Neural progenitor cell (in vitro differentiated cells): ENCODE results near the gene MATR3. TPM values are rescaled to one million over a fixed set of nuclear protein-coding genes. Genes with fewer than 3 reads are reported as not detected.
"Not testable (repeated sequence)": the region's sequence is repeated elsewhere in the genome, so short reads cannot be mapped to it uniquely, and the experiment has no call there.

Experiments used
- DNase-seq: peaks from one replicate; pipeline ENCODE4 v3.0.0-alpha.2; 2016; ENCODE audit warnings: low spot score
- H2AFZ ChIP-seq: fragments of 200-600 bp; sonication (generic); replicated peaks from 2 replicates; pipeline ENCODE4 v1.6.1; 2016; ENCODE audit warnings: antibody characterized with exemption
- H3F3A ChIP-seq: fragments of 200-600 bp; sonication (generic); 2 replicates; pipeline ENCODE4 v1.6.1; 2016; ENCODE audit warnings: antibody characterized with exemption, low read depth
- H3K27ac ChIP-seq: fragments of 200-600 bp; sonication (generic); 2 replicates; pipeline ENCODE4 v1.5.1; 2016; ENCODE audit warnings: mild to moderate bottlenecking
- H3K27me3 ChIP-seq: fragments of 200-600 bp; sonication (generic); 2 replicates; pipeline ENCODE4 v1.6.1; 2016; ENCODE audit warnings: mild to moderate bottlenecking, moderate library complexity
- H3K36me3 ChIP-seq: fragments of 200-600 bp; sonication (generic); 2 replicates; pipeline ENCODE4 v1.5.1; 2016
- H3K4me1 ChIP-seq: fragments of 200-600 bp; sonication (generic); 2 replicates; pipeline ENCODE4 v1.6.1; 2016; ENCODE audit warnings: mixed run types
- H3K4me2 ChIP-seq: fragments of 200-600 bp; sonication (generic); 2 replicates; pipeline ENCODE4 v1.6.1; 2016
- H3K4me3 ChIP-seq: fragments of 200-600 bp; sonication (generic); 2 replicates; pipeline ENCODE4 v1.5.1; 2016
- H3K79me2 ChIP-seq: fragments of 200-600 bp; sonication (generic); 2 replicates; pipeline ENCODE4 v1.6.1; 2016; ENCODE audit warnings: low read depth
- H3K9ac ChIP-seq: fragments of 200-600 bp; sonication (generic); 2 replicates; pipeline ENCODE4 v1.6.1; 2016
- H3K9me3 ChIP-seq: fragments of 200-600 bp; sonication (generic); 2 replicates; pipeline ENCODE4 v1.5.1; 2016; ENCODE audit warnings: low read depth
- H4K20me1 ChIP-seq: fragments of 200-600 bp; sonication (generic); 2 replicates; pipeline ENCODE4 v1.6.1; 2016; ENCODE audit warnings: low read depth
- H3K27ac Mint-ChIP-seq: 3 replicates; pipeline ENCODE4 v1.8.0; 2021; ENCODE audit warnings: mixed read lengths
- H3K27me3 Mint-ChIP-seq: 2 replicates; pipeline ENCODE4 v1.8.0; 2022; ENCODE audit warnings: low read depth, mild to moderate bottlenecking, inconsistent platforms, moderate library complexity, mixed read lengths; ENCODE audit not compliant: insufficient read depth
- H3K36me3 Mint-ChIP-seq: 3 replicates; pipeline ENCODE4 v1.8.0; 2021; ENCODE audit warnings: mixed read lengths
- H3K4me1 Mint-ChIP-seq: 3 replicates; pipeline ENCODE4 v1.8.0; 2021; ENCODE audit warnings: mixed read lengths
- H3K4me3 Mint-ChIP-seq: 3 replicates; pipeline ENCODE4 v1.8.0; 2021; ENCODE audit warnings: mild to moderate bottlenecking, moderate library complexity, mixed read lengths
- H3K9me3 Mint-ChIP-seq: 3 replicates; pipeline ENCODE4 v1.8.0; 2020; ENCODE audit warnings: mixed read lengths
- EZH2 ChIP-seq: fragments of 200-600 bp; sonication (generic); IDR thresholded peaks from 2 replicates; pipeline ENCODE4 v1.6.1; 2017; ENCODE audit warnings: antibody characterized with exemption, mild to moderate bottlenecking, moderate library complexity
- EZH2phosphoT487 ChIP-seq: fragments of 200-600 bp; sonication (generic); IDR thresholded peaks from 2 replicates; pipeline ENCODE4 v1.6.1; 2017; ENCODE audit warnings: antibody characterized with exemption
- total RNA-seq: library from RNA; depleted of rRNA; stranded (reverse); fragments of >200 nt; gene quantifications from 2 replicates; pipeline ENCODE4 v1.2.3, GENCODE V29; 2015; ENCODE audit warnings: low replicate concordance
- TF ChIP-seq, protein P1 (sequence below): fragments of 200-600 bp; sonication (generic); IDR thresholded peaks from 2 replicates; pipeline ENCODE4 v1.5.1; 2017; ENCODE audit warnings: antibody characterized with exemption, mild to moderate bottlenecking

MATR3 gene
- total RNA-seq, 1 donor from 2014 or later, result 1,185 TPM

DNA sequence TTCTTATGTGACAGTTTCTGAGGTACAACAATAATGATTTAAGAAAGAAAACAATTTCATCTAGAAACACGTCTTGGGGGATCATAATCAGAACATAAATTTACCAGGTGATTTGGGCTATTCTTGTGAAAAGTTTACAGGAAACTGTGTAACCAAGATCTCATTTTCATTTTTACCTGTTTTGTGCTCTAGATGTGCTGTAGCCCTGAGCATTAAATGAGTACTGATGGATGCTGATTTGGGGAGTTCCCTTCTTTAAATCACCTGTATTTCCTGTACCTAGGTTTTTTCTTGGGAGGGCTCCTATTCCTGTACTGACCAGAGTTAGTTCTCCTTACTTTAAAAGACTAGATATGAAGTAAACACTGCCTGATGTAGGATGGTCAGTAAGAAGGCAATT lies 12.7 kb downstream of the MATR3 start:
- H3K27ac ChIP-seq, result peak overlapping the region; percentile 21
- H3K79me2 ChIP-seq, result peaks cover 100% of the 10 kb centered on the region
- peaks cover 50% of the 10 kb centered on the region for H3F3A ChIP-seq
- no peak for DNase-seq
- H3K4me3 ChIP-seq, result no peak overlapping the region
- peaks cover 19% of the 10 kb centered on the region for H3K4me1 Mint-ChIP-seq
- H3K9ac ChIP-seq, result no peak overlapping the region
- H2AFZ ChIP-seq, result no peak overlapping the region
- TF ChIP-seq EZH2, result no peak
- TF ChIP-seq, protein P1, sequence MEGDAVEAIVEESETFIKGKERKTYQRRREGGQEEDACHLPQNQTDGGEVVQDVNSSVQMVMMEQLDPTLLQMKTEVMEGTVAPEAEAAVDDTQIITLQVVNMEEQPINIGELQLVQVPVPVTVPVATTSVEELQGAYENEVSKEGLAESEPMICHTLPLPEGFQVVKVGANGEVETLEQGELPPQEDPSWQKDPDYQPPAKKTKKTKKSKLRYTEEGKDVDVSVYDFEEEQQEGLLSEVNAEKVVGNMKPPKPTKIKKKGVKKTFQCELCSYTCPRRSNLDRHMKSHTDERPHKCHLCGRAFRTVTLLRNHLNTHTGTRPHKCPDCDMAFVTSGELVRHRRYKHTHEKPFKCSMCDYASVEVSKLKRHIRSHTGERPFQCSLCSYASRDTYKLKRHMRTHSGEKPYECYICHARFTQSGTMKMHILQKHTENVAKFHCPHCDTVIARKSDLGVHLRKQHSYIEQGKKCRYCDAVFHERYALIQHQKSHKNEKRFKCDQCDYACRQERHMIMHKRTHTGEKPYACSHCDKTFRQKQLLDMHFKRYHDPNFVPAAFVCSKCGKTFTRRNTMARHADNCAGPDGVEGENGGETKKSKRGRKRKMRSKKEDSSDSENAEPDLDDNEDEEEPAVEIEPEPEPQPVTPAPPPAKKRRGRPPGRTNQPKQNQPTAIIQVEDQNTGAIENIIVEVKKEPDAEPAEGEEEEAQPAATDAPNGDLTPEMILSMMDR, result no peak
- no peak for TF ChIP-seq EZH2phosphoT487
- H3K27me3 ChIP-seq, result no peaks in the 10 kb centered on the region
- no peak overlapping the region for H3K27ac Mint-ChIP-seq
- H3K9me3 ChIP-seq, result no peaks in the 10 kb centered on the region
- no peak overlapping the region for H3K4me3 Mint-ChIP-seq
- no peaks in the 10 kb centered on the region for H3K36me3 ChIP-seq
- peaks cover 33% of the 10 kb centered on the region for H3K36me3 Mint-ChIP-seq
- H3K4me1 ChIP-seq, result peaks cover 51% of the 10 kb centered on the region
- peaks cover 2% of the 10 kb centered on the region for H3K9me3 Mint-ChIP-seq
- peaks cover 5% of the 10 kb centered on the region for H3K27me3 Mint-ChIP-seq
- H3K4me2 ChIP-seq, result no peak overlapping the region
- H4K20me1 ChIP-seq, result peaks cover 100% of the 10 kb centered on the region

DNA sequence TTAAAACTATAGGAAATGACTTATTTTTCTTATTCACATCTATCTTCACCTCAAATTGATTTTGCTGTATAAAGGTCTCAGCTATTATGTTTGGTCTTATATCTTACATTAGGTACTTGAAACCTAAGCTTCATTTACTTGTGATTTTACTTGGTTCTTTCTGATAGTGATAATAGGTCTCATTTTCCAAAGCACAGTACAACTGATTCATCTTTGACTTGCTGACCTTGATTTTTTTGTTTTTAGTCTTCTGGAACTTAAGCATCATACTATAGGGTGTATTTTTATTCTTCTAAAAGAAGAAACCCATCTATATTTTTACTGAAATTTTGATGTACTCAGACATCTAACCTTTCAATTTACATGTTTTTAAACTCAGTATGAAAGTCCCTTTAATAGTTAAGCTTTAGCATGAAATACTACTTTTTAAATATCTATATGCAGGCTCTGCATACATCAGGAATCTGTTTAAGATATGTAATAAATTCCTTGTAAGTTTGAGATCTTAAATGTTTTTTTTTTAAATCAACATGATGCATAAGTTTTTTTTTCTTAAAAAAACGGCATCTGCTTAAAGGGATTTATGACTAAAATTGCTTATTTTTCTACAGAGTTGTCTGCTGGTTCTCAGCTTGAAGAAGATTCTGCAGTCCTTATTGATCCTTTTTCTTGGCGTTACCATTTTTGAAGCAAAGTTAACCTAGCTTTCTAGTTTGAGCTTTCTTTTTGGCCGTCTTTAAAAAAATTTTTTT lies 13.3 kb downstream of the MATR3 start:
- peaks cover 5% of the 10 kb centered on the region for H3K27me3 Mint-ChIP-seq
- H3K9me3 ChIP-seq, result no peaks in the 10 kb centered on the region
- H3K4me3 ChIP-seq, result no peak overlapping the region
- no peak overlapping the region for H3K27ac ChIP-seq
- no peaks in the 10 kb centered on the region for H3K27me3 ChIP-seq
- H3K36me3 Mint-ChIP-seq, result peaks cover 28% of the 10 kb centered on the region
- peaks cover 56% of the 10 kb centered on the region for H3K4me1 ChIP-seq
- peaks cover 21% of the 10 kb centered on the region for H3K4me1 Mint-ChIP-seq
- H3F3A ChIP-seq, result peaks cover 53% of the 10 kb centered on the region
- peaks cover 100% of the 10 kb centered on the region for H4K20me1 ChIP-seq
- no peak for DNase-seq
- no peak overlapping the region for H3K9ac ChIP-seq
- no peak overlapping the region for H3K4me2 ChIP-seq
- H3K36me3 ChIP-seq, result no peaks in the 10 kb centered on the region
- no peak overlapping the region for H3K27ac Mint-ChIP-seq
- H3K79me2 ChIP-seq, result peaks cover 100% of the 10 kb centered on the region
- no peak overlapping the region for H2AFZ ChIP-seq
- H3K9me3 Mint-ChIP-seq, result peaks cover 2% of the 10 kb centered on the region
- H3K4me3 Mint-ChIP-seq, result no peak overlapping the region
- TF ChIP-seq EZH2phosphoT487 (no peak), EZH2 (no peak)
- TF ChIP-seq, protein P1, result no peak

DNA sequence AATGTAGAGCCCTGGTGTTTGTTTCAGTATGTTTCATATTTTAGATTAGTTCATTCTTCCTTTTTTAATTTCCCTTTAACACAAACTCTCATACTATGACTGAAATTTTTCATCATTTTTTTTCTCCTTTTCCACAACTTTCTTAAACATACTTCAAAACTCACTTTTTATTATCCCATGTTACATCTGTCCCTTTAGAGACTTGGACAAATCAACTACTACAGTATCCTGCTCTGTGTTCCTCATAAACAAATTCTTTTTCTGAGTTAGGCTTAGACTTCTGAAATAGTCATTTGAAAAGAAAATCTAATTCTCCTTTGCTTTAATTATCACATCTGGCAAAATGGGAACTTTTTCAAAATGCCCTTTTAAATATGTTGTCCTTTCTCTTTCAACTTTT lies 15.3 kb downstream of the MATR3 start:
- Histone ChIP-seq H3K4me3 (no peak overlapping the region), H3K9ac (no peak overlapping the region), H3K27me3 (no peaks in the 10 kb centered on the region), H4K20me1 (peaks cover 100% of the 10 kb centered on the region), H3F3A (peaks cover 57% of the 10 kb centered on the region), H3K4me1 (peaks cover 64% of the 10 kb centered on the region), H3K4me2 (peak overlapping the region; percentile 18), H3K36me3 (no peaks in the 10 kb centered on the region), H3K9me3 (no peaks in the 10 kb centered on the region), H2AFZ (no peak overlapping the region), H3K27ac (peak overlapping the region; percentile 34), H3K79me2 (peaks cover 100% of the 10 kb centered on the region)
- peaks cover 28% of the 10 kb centered on the region for H3K4me1 Mint-ChIP-seq
- H3K36me3 Mint-ChIP-seq, result peaks cover 23% of the 10 kb centered on the region
- no peak overlapping the region for H3K27ac Mint-ChIP-seq
- TF ChIP-seq EZH2phosphoT487, result no peak
- TF ChIP-seq EZH2, result no peak
- TF ChIP-seq, protein P1, result no peak
- H3K9me3 Mint-ChIP-seq, result no peaks in the 10 kb centered on the region
- peaks cover 5% of the 10 kb centered on the region for H3K27me3 Mint-ChIP-seq
- DNase-seq, result no peak
- H3K4me3 Mint-ChIP-seq, result no peak overlapping the region

DNA sequence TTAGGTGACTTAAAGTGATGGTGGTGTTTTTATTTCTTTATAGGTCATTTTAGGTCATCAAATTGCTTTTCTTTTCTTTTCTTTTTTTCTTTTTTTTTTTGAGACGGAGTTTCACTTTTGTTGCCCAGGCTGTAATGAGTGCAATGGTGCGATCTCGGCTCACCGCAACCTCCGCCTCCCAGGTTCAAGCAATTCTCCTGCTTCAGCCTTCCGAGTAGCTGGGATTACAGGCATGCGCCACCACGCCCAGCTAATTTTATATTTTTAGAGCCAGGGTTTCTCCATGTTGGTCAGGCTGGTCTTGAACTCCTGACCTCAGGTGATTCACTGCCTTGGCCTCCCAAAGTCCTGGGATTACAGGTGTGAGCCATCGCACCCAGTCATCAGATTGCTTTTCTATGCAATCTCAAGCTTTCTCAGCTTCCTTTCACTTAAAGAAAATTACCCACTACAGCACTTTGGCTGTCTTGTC lies 17.2 kb downstream of the MATR3 start:
- H3K79me2 ChIP-seq, result peaks cover 100% of the 10 kb centered on the region
- peak overlapping the region; percentile 33 for H3K4me2 ChIP-seq
- H3K27ac ChIP-seq, result peak overlapping the region; percentile 70
- H3K36me3 Mint-ChIP-seq, result peaks cover 19% of the 10 kb centered on the region
- not testable (repeated sequence) for H3K9me3 Mint-ChIP-seq, H3K4me3 Mint-ChIP-seq, H3K27me3 ChIP-seq, H3K27me3 Mint-ChIP-seq, H3K9me3 ChIP-seq, H3K36me3 ChIP-seq, H3K9ac ChIP-seq, H3K4me3 ChIP-seq, DNase-seq, H2AFZ ChIP-seq, H3K27ac Mint-ChIP-seq
- H3K4me1 ChIP-seq, result peaks cover 64% of the 10 kb centered on the region
- H3K4me1 Mint-ChIP-seq, result peaks cover 36% of the 10 kb centered on the region
- peaks cover 100% of the 10 kb centered on the region for H4K20me1 ChIP-seq
- peaks cover 70% of the 10 kb centered on the region for H3F3A ChIP-seq
